Fibroblast of skin of abdomen (primary cell): Measurements from ENCODE around the gene NKAIN2.
"Not testable (repeated sequence)": the region's sequence is repeated elsewhere in the genome, so short reads cannot be mapped to it uniquely, and the experiment has no call there.

Source experiments
- DNase-seq: peaks from one replicate; pipeline ENCODE4 v3.0.0-alpha.2; 2013

NKAIN2 gene

GRCh38 chr6:124719913-124720312, 916.2 kb downstream of the NKAIN2 start:
- no peak for DNase-seq

- no peak for DNase-seq
Observed at GRCh38 chr6:124721331-124721730, 917.7 kb downstream of the NKAIN2 start.

GRCh38 chr6:124722141-124722878, 918.6 kb downstream of the NKAIN2 start:
- no peak for DNase-seq

DNA sequence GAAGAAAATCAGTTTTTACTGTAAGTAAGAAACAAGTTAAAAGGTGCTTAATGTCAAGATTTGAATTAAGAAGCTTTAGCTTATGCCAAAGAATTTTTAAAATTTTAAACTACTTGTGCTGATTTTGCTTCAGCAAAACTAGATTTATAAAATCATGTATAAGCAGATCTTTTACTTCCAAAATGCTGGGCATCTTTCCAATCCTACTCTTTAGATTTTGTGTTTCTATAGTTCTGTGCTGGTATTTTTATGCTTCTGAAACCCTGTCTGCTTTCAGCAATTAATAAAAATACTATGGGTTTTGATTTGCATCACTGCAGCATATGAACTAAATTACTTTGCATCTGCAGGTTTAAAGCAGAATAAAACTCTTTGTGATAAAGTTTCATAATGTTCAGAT, 920.0 kb downstream of the NKAIN2 start:
- no peak for DNase-seq

DNA sequence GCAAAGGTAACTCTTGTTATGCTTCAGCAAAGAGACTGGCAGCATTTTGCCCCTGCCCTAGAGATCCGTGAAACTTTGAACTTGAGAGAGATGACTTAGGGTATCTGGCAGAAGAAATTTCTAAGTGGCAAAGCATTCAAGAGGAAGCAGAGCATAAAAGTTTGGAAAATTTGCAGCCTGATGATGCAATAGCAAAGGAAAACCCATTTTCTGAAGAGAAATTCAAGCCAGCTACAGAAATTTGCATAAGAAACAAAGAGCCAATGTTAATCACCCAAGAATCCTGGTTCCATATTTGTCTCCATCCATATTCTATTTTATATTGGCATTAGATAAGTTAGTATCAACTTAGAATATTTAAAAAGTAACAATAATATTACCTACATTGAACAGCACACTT, 934.1 kb downstream of the NKAIN2 start:
- not testable (repeated sequence) for DNase-seq

DNA sequence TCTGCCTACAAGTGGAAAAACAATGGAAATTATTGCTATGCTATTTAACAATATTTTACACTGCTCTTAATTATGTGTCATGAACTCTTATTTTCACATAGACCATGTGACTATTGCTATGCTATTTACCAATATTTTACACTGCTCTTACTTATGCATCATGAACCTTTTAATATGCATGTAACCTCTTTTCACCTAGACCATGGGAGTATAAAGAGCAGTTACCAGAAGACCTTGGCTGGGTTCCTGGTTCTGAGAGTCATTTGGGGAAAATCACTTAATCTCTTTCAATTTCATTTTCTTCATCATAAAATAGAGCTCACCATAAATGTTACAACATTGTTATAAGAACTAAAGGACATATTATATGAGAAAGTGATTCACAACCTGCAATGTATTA, 934.8 kb downstream of the NKAIN2 start:
- DNase-seq = no peak

DNA sequence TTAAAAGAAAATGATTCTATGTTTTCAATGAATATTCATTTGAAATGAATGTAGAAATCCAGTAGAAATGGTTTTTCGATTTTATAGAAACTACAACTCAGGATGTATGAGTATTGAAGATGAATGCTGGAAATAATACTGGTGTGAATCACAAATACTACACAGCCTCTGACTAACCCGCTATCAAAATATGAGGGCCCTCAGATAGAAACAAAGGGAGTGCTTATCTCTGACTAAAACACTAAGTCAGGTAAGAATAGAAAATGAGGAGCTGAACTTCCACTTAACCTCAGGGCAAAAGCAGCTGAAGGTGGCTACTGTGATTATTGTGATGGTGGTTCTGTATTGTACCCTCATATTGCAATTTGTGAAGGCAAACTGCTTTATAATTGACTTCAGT, 937.7 kb downstream of the NKAIN2 start:
- DNase-seq = no peak

GRCh38 chr6:124742971-124743370, 939.3 kb downstream of the NKAIN2 start:
- peak; percentile 2 for DNase-seq

GRCh38 chr6:124743420-124743819, 939.8 kb downstream of the NKAIN2 start:
- no peak for DNase-seq

GRCh38 chr6:124747349-124747748, 943.7 kb downstream of the NKAIN2 start:
- no peak for DNase-seq

- DNase-seq = no peak
Observed at GRCh38 chr6:124748778-124749177, 945.1 kb downstream of the NKAIN2 start.

- DNase-seq = no peak
Observed at GRCh38 chr6:124753001-124753400, 949.3 kb downstream of the NKAIN2 start.

- no peak for DNase-seq
Observed at GRCh38 chr6:124753562-124754105, 950.0 kb downstream of the NKAIN2 start.

- no peak for DNase-seq
Observed at GRCh38 chr6:124755321-124755720, 951.7 kb downstream of the NKAIN2 start.

DNA sequence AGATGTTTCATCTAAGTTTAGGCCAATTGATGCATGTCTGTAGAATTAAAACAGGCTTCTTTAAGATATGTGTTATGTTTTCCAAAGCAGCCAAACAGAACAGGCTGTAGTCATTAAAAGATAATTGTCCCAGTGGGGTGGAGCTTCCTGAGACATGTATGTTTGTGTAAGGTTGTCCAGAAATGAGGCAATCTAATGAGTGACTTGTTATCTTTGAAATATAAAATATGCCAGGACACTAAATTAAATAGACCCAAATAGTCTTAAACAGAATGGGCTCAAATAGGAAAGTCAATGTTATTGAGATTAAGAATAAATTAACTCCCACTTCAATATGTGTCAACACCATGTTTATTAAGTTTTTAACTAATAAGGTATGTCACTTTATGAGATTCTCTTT, 953.9 kb downstream of the NKAIN2 start:
- DNase-seq = no peak

DNA sequence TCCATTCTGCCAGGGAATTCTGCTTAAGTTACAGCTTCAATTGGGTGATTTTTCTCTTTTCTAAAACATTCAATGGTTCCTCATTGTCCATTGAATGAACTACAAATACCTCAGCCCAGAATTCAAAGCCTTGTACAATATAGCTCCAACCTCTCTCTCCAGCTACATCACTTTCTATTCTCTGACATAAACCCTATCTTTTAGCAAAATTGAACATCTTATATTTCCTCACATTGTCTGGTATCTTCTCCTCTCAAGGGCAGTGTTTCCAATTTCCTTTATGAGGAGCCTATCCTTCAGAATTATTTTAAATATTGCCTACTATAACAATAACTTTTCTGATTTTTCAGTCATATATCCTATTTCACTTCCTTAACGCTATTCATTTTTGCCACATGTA, 955.0 kb downstream of the NKAIN2 start:
- no peak for DNase-seq

GRCh38 chr6:124765280-124765679, 961.6 kb downstream of the NKAIN2 start:
- no peak for DNase-seq

- no peak for DNase-seq
Observed at GRCh38 chr6:124768224-124768623, 964.6 kb downstream of the NKAIN2 start.

GRCh38 chr6:124769811-124770544, 966.3 kb downstream of the NKAIN2 start:
- DNase-seq = no peak

- no peak for DNase-seq
Observed at GRCh38 chr6:124770784-124771183, 967.1 kb downstream of the NKAIN2 start.

GRCh38 chr6:124772733-124773319, 969.2 kb downstream of the NKAIN2 start:
- DNase-seq = no peak

DNA sequence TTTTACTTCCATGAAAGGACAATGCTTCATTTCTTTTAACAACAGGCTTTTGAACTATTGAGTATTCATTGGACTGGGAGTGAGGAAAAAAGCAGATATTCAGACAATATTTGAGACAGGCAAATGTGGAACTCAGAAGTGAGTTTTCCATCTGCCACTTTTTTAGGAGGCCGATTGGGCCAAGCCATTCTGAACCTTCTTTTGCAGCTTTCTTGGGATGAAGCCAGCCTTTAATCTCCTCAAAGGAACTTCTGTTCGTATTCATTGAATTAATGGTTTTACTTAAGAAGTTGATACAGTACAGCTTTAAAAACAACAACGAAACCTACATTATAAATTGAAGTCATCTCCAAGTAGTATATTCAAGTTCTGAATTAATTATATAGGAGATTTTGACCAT, 971.5 kb downstream of the NKAIN2 start:
- no peak for DNase-seq

GRCh38 chr6:124777863-124778262, 974.2 kb downstream of the NKAIN2 start:
- DNase-seq = no peak

DNA sequence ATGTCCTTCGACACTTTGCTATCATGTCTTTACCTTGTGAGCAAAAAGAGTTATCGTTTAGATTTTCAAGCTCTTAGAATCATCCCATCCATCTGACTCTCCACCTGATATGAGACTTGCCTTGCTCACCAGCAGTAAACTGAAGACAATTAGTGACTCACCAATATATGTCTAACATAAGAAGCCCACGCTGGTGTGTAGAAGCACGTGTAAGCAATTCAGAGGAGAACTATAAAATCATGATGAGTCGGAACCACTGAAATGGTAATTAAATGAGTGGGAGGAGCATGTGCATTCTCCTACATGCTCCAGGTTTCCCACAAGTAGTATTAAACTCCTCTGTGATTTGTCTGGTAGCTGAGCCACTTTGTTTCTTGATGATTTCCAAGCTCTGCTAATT, 977.0 kb downstream of the NKAIN2 start:
- peak; percentile 20 for DNase-seq
